Central memory CD8-positive, alpha-beta T cell (primary cell): ENCODE data around the gene MUS81.

ENCODE experiments used
- ATAC-seq: fragments of 150-1000 bp; cut with Tn5 transposase; replicated peaks from 2 replicates; pipeline ENCODE4 v1.10.0; 2022; ENCODE audit warnings: mild to moderate bottlenecking, moderate FRiP score, moderate number of reproducible peaks; ENCODE audit not compliant: poor library complexity, severe bottlenecking; ENCODE audit errors: extremely low read depth
- DNase-seq, 2 donors: peaks; one replicate each; pipeline ENCODE4 v3.0.0; 2021; ENCODE audit warnings: low spot score in 2 of 2
- H3K27ac Mint-ChIP-seq: one replicate; pipeline ENCODE4 v1.8.0; 2022; ENCODE audit warnings: low read depth, mild to moderate bottlenecking, moderate library complexity, mixed read lengths
- H3K27me3 Mint-ChIP-seq: one replicate; pipeline ENCODE4 v1.8.0; 2022; ENCODE audit warnings: mixed read lengths
- H3K36me3 Mint-ChIP-seq: one replicate; pipeline ENCODE4 v1.8.0; 2022; ENCODE audit warnings: mild to moderate bottlenecking, moderate library complexity, mixed read lengths; ENCODE audit not compliant: insufficient read depth
- H3K4me1 Mint-ChIP-seq: one replicate; pipeline ENCODE4 v1.8.0; 2022; ENCODE audit warnings: mixed read lengths
- H3K4me3 Mint-ChIP-seq: one replicate; pipeline ENCODE4 v1.8.0; 2022; ENCODE audit warnings: mild to moderate bottlenecking, moderate library complexity, mixed read lengths
- H3K9me3 Mint-ChIP-seq: one replicate; pipeline ENCODE4 v1.8.0; 2022; ENCODE audit warnings: mixed read lengths

Gene MUS81

GRCh38 chr11:65857853-65858680 lies 2.2 kb upstream of the MUS81 start, which contains the start of gene CFL1:
CFL1 (minus strand) TSS chr11:65858180; CDS start chr11:65858099, 81 bp downstream.
- H3K4me1 Mint-ChIP-seq: peaks cover 68% of the 10 kb centered on the region

GRCh38 chr11:65858681-65859087 lies 1.5 kb upstream of the MUS81 start:
- Mint-ChIP-seq H3K27me3 (no peaks in the 10 kb centered on the region), H3K36me3 (peaks cover 62% of the 10 kb centered on the region)

More at GRCh38 chr11:65857853-65858680, 2.2 kb upstream of the MUS81 start, which contains the start of gene CFL1:
- ATAC-seq (peak; percentile 58), DNase-seq (peak; percentile 88 to 95)
- peak within 1 kb of the TSS; percentile 90 for H3K27ac Mint-ChIP-seq
- no peaks in the 10 kb centered on the region for H3K27me3 Mint-ChIP-seq
- H3K9me3 Mint-ChIP-seq: no peaks in the 10 kb centered on the region
- peaks cover 63% of the 10 kb centered on the region for H3K36me3 Mint-ChIP-seq
- peak within 1 kb of the TSS; percentile 88 for H3K4me3 Mint-ChIP-seq

GRCh38 chr11:65859095-65859811 lies 980 bp upstream of the MUS81 start:
- peak; percentile 90 to 92 for DNase-seq
- H3K27ac Mint-ChIP-seq: peak overlapping the region; percentile 90
- H3K36me3 Mint-ChIP-seq: peaks cover 56% of the 10 kb centered on the region
- peak; percentile 63 for ATAC-seq
- peak overlapping the region; percentile 88 for H3K4me3 Mint-ChIP-seq
- peaks cover 62% of the 10 kb centered on the region for H3K4me1 Mint-ChIP-seq
- H3K27me3 Mint-ChIP-seq: no peaks in the 10 kb centered on the region
- no peaks in the 10 kb centered on the region for H3K9me3 Mint-ChIP-seq

More at GRCh38 chr11:65858681-65859087, 1.5 kb upstream of the MUS81 start:
- Mint-ChIP-seq H3K27ac (peak overlapping the region; percentile 90), H3K4me1 (peaks cover 67% of the 10 kb centered on the region), H3K9me3 (no peaks in the 10 kb centered on the region), H3K4me3 (peak overlapping the region; percentile 88)
- ATAC-seq (no peak), DNase-seq (no peak)

- peaks cover 56% of the 10 kb centered on the region for H3K4me1 Mint-ChIP-seq
- DNase-seq (peak in 1 of 2 donors; percentile 40), ATAC-seq (no peak)
- H3K9me3 Mint-ChIP-seq: no peaks in the 10 kb centered on the region
- H3K27ac Mint-ChIP-seq: peak overlapping the region; percentile 82
- H3K27me3 Mint-ChIP-seq: no peaks in the 10 kb centered on the region
- peaks cover 54% of the 10 kb centered on the region for H3K36me3 Mint-ChIP-seq
- H3K4me3 Mint-ChIP-seq: peak overlapping the region; percentile 88
These were observed 388 bp upstream of the MUS81 start for GRCh38 chr11:65859812-65860277.

GRCh38 chr11:65861165-65861505 lies 902 bp downstream of the MUS81 start:
- Mint-ChIP-seq H3K4me1 (peaks cover 51% of the 10 kb centered on the region), H3K9me3 (no peaks in the 10 kb centered on the region), H3K36me3 (peaks cover 49% of the 10 kb centered on the region), H3K27me3 (no peaks in the 10 kb centered on the region), H3K4me3 (peak overlapping the region; percentile 88), H3K27ac (peak overlapping the region; percentile 82)
- no peak for DNase-seq
- ATAC-seq: no peak

GRCh38 chr11:65861533-65862183 lies 1.4 kb downstream of the MUS81 start:
- H3K27me3 Mint-ChIP-seq: no peaks in the 10 kb centered on the region
- DNase-seq (no peak), ATAC-seq (no peak)
- peaks cover 46% of the 10 kb centered on the region for H3K4me1 Mint-ChIP-seq
- H3K4me3 Mint-ChIP-seq: peak overlapping the region; percentile 88
- no peaks in the 10 kb centered on the region for H3K9me3 Mint-ChIP-seq
- peaks cover 46% of the 10 kb centered on the region for H3K36me3 Mint-ChIP-seq
- no peak overlapping the region for H3K27ac Mint-ChIP-seq

GRCh38 chr11:65862191-65862735 lies 2.0 kb downstream of the MUS81 start:
- H3K4me1 Mint-ChIP-seq: peaks cover 49% of the 10 kb centered on the region
- DNase-seq: no peak
- H3K4me3 Mint-ChIP-seq: peak overlapping the region; percentile 18
- H3K27ac Mint-ChIP-seq: no peak overlapping the region
- no peaks in the 10 kb centered on the region for H3K9me3 Mint-ChIP-seq
- ATAC-seq: no peak
- H3K27me3 Mint-ChIP-seq: no peaks in the 10 kb centered on the region
- peaks cover 45% of the 10 kb centered on the region for H3K36me3 Mint-ChIP-seq

- H3K27me3 Mint-ChIP-seq: no peaks in the 10 kb centered on the region
- peak overlapping the region; percentile 18 for H3K4me3 Mint-ChIP-seq
- peaks cover 40% of the 10 kb centered on the region for H3K36me3 Mint-ChIP-seq
These were observed 3.0 kb downstream of the MUS81 start for GRCh38 chr11:65862941-65863888.

GRCh38 chr11:65863889-65864705 lies 3.9 kb downstream of the MUS81 start:
- ATAC-seq: no peak
- no peaks in the 10 kb centered on the region for H3K27me3 Mint-ChIP-seq
- H3K9me3 Mint-ChIP-seq: no peaks in the 10 kb centered on the region
- DNase-seq: no peak
- H3K36me3 Mint-ChIP-seq: peaks cover 36% of the 10 kb centered on the region
- peaks cover 41% of the 10 kb centered on the region for H3K4me1 Mint-ChIP-seq
- peak overlapping the region; percentile 61 for H3K27ac Mint-ChIP-seq
- H3K4me3 Mint-ChIP-seq: no peak overlapping the region

More at GRCh38 chr11:65862941-65863888, 3.0 kb downstream of the MUS81 start:
- Mint-ChIP-seq H3K9me3 (no peaks in the 10 kb centered on the region), H3K27ac (no peak overlapping the region), H3K4me1 (peaks cover 49% of the 10 kb centered on the region)
- ATAC-seq (no peak), DNase-seq (no peak)

- no peak overlapping the region for H3K27ac Mint-ChIP-seq
- peaks cover 40% of the 10 kb centered on the region for H3K4me1 Mint-ChIP-seq
- ATAC-seq (no peak), DNase-seq (no peak)
- no peaks in the 10 kb centered on the region for H3K9me3 Mint-ChIP-seq
- peaks cover 34% of the 10 kb centered on the region for H3K36me3 Mint-ChIP-seq
- H3K4me3 Mint-ChIP-seq: no peak overlapping the region
- H3K27me3 Mint-ChIP-seq: no peaks in the 10 kb centered on the region
These were observed 4.7 kb downstream of the MUS81 start for GRCh38 chr11:65864706-65865471.
